H1 (cell line): ENCODE data around the gene DNAJC10. TPM values are rescaled to one million over a fixed set of nuclear protein-coding genes. Genes with fewer than 3 reads are reported as not detected.

ENCODE experiments used
- BACH1 ChIP-seq: IDR thresholded peaks from 2 replicates; pipeline ENCODE4 v1.6.1; 2012; ENCODE audit warnings: low read length, improper control_type of control experiment
- E2F6 ChIP-seq: IDR thresholded peaks from 2 replicates; pipeline ENCODE4 v1.6.1; 2012; ENCODE audit warnings: inconsistent platforms
- GABPA ChIP-seq: IDR thresholded peaks from 2 replicates; pipeline ENCODE4 v1.6.1; 2011; ENCODE audit warnings: mild to moderate bottlenecking, low read length, moderate library complexity, borderline replicate concordance; ENCODE audit not compliant: insufficient read depth
- GTF2F1 ChIP-seq: IDR thresholded peaks from 2 replicates; pipeline ENCODE4 v1.6.1; 2012; ENCODE audit warnings: low read depth, low read length, improper control_type of control experiment, borderline replicate concordance
- KDM5A ChIP-seq: fragments of 200-600 bp; IDR thresholded peaks from 2 replicates; pipeline ENCODE4 v1.7.1; 2012; ENCODE audit warnings: mild to moderate bottlenecking, low read length, inconsistent platforms, mixed read lengths
- MAX ChIP-seq: IDR thresholded peaks from 2 replicates; pipeline ENCODE4 v1.6.1; 2012; ENCODE audit warnings: inconsistent platforms
- RFX5 ChIP-seq: IDR thresholded peaks from 2 replicates; pipeline ENCODE4 v1.6.1; 2011; ENCODE audit warnings: low read depth, low read length, improper control_type of control experiment, borderline replicate concordance
- SIN3A ChIP-seq, 2 experiments: IDR thresholded peaks in 1 of 2; conservative IDR thresholded peaks in 1 of 2; 2 replicates each; pipeline ENCODE4 v1.6.1; 2011 to 2012; ENCODE audit warnings: low read length in 2 of 2, improper control_type of control experiment in 1 of 2, low read depth in 1 of 2, mild to moderate bottlenecking in 1 of 2
- SP2 ChIP-seq: IDR thresholded peaks from 2 replicates; pipeline ENCODE4 v1.6.1; 2012; ENCODE audit warnings: mild to moderate bottlenecking, low read length, inconsistent platforms
- SUZ12 ChIP-seq: fragments of 200-600 bp; sonication (generic); IDR thresholded peaks from 2 replicates; pipeline ENCODE4 v1.6.1; 2012; ENCODE audit warnings: mild to moderate bottlenecking, inconsistent platforms, low read length, moderate library complexity, mixed read lengths
- polyA plus RNA-seq, 7 experiments: library from polyadenylated mRNA; depleted of rRNA in 3 of 7; stranded (reverse) in 5 of 7; unstranded in 2 of 7; fragments of >200 nt in 5 of 7; fragments of 200-250 nt in 2 of 7; gene quantifications; 1 replicate in 5 of 7; 2 replicates in 1 of 7; 4 replicates in 1 of 7; pipeline versions ENCODE4 v1.2.1 to v1.2.3, GENCODE V29; 2011 to 2013; ENCODE audit warnings: missing spikeins in 2 of 7, mixed read lengths in 2 of 7
- total RNA-seq: library from RNA; stranded (reverse); fragmentation: NEBNext Ultra II Directional; extraction: Animal tissue kit (Norgen Biotek cat#: 25700); gene quantifications from 2 replicates; pipeline ENCODE4 v1.2.1, GENCODE V29; 2021

Gene DNAJC10
- total and polyA plus RNA-seq, 2 of the 8 experiments (the other 6 are each of a cell fraction or from before 2014, with no cell fraction given): 23.2 to 121 TPM

GRCh38 chr2:182715121-182715891, 751 bp upstream of the DNAJC10 start (continued):
- TF ChIP-seq KDM5A (no peak), GABPA (no peak), SIN3A (conservative IDR thresholded peaks at IDR 0.05 in 1 of 2, IDR thresholded peaks at IDR 0.05 in 1 of 2; ENCODE audit: low read depth in 1 of 2, low read length in 2 of 2) (no peak), GTF2F1 (no peak), MAX (no peak), E2F6 (no peak), RFX5 (no peak), SP2 (no peak), SUZ12 (no peak), BACH1 (no peak)
